ENCODE results near the gene AP1M2. TPM values are rescaled to one million over a fixed set of nuclear protein-coding genes. Genes with fewer than 3 reads are reported as not detected.

The AP1M2 gene
- total RNA-seq, 1 donor from 2014 or later, result 1.2 TPM

- H3K4me3 Mint-ChIP-seq (ENCODE audit: unreplicated experiment), result peak overlapping the region; percentile 98
- DNase-seq, result no peak
- H3K9me3 Mint-ChIP-seq (ENCODE audit: unreplicated experiment), result peaks cover 8% of the 10 kb centered on the region
- TF ChIP-seq CTCF (IDR thresholded peaks at IDR 0.05; ENCODE audit: partially characterized antibody, unreplicated experiment), result no peak
- H3K27me3 Mint-ChIP-seq (ENCODE audit: unreplicated experiment), result peaks cover 7% of the 10 kb centered on the region
- H3K4me1 Mint-ChIP-seq (ENCODE audit: low read depth, unreplicated experiment), result peaks cover 19% of the 10 kb centered on the region
- no peaks in the 10 kb centered on the region for H3K36me3 Mint-ChIP-seq (ENCODE audit: unreplicated experiment)
- H3K27ac Mint-ChIP-seq (ENCODE audit: unreplicated experiment), result peak overlapping the region; percentile 85
Measured at GRCh38 chr19:10567656-10568055, 19.5 kb downstream of the AP1M2 start.

- Mint-ChIP-seq H3K27ac (ENCODE audit: unreplicated experiment) (peak overlapping the region; percentile 85), H3K9me3 (ENCODE audit: unreplicated experiment) (peaks cover 7% of the 10 kb centered on the region), H3K4me3 (ENCODE audit: unreplicated experiment) (peak overlapping the region; percentile 98), H3K27me3 (ENCODE audit: unreplicated experiment) (peaks cover 7% of the 10 kb centered on the region), H3K36me3 (ENCODE audit: unreplicated experiment) (no peaks in the 10 kb centered on the region), H3K4me1 (ENCODE audit: low read depth, unreplicated experiment) (peaks cover 19% of the 10 kb centered on the region)
- TF ChIP-seq CTCF (IDR thresholded peaks at IDR 0.05; ENCODE audit: partially characterized antibody, unreplicated experiment), result no peak
- peak; percentile 56 for DNase-seq
Measured at GRCh38 chr19:10566658-10567410, 20.3 kb downstream of the AP1M2 start.

- Mint-ChIP-seq H3K9me3 (ENCODE audit: unreplicated experiment) (peaks cover 7% of the 10 kb centered on the region), H3K36me3 (ENCODE audit: unreplicated experiment) (no peaks in the 10 kb centered on the region), H3K27me3 (ENCODE audit: unreplicated experiment) (peaks cover 7% of the 10 kb centered on the region), H3K4me3 (ENCODE audit: unreplicated experiment) (peak overlapping the region; percentile 98), H3K4me1 (ENCODE audit: low read depth, unreplicated experiment) (peaks cover 19% of the 10 kb centered on the region), H3K27ac (ENCODE audit: unreplicated experiment) (peak overlapping the region; percentile 85)
- no peak for DNase-seq
- no peak for TF ChIP-seq CTCF (IDR thresholded peaks at IDR 0.05; ENCODE audit: partially characterized antibody, unreplicated experiment)
Measured at GRCh38 chr19:10566408-10566657, 20.8 kb downstream of the AP1M2 start.

GRCh38 chr19:10565567-10566407 lies 21.3 kb downstream of the AP1M2 start, which contains the start of gene KRI1:
TSS of gene KRI1 (minus strand) at chr19:10566010. CDS start at chr19:10565999, 11 bp downstream.
- DNase-seq, result peak; percentile 98
- Mint-ChIP-seq H3K9me3 (ENCODE audit: unreplicated experiment) (peaks cover 7% of the 10 kb centered on the region), H3K36me3 (ENCODE audit: unreplicated experiment) (no peaks in the 10 kb centered on the region), H3K4me3 (ENCODE audit: unreplicated experiment) (peak within 1 kb of the TSS; percentile 98), H3K27ac (ENCODE audit: unreplicated experiment) (peak within 1 kb of the TSS; percentile 91), H3K4me1 (ENCODE audit: low read depth, unreplicated experiment) (peaks cover 19% of the 10 kb centered on the region), H3K27me3 (ENCODE audit: unreplicated experiment) (peaks cover 7% of the 10 kb centered on the region)
- peak; percentile 85 for TF ChIP-seq CTCF (IDR thresholded peaks at IDR 0.05; ENCODE audit: partially characterized antibody, unreplicated experiment)

Data from glutamatergic neuron (in vitro differentiated cells).